Stimulated activated CD8-positive, alpha-beta memory T cell treated with anti-CD3 and anti-CD28 coated beads, Interleukin-15, amount 100 ng/mL, for 24 hours (primary cell): ENCODE data around the gene GABRG2.

Source experiments
- DNase-seq: peaks from one replicate; pipeline ENCODE4 v3.0.0-alpha.2; 2020; ENCODE audit warnings: low read depth

The GABRG2 gene

GRCh38 chr5:162193012-162193411 is 125.4 kb downstream of the GABRG2 start:
- no peak for DNase-seq

GRCh38 chr5:162196351-162196750 is 128.8 kb downstream of the GABRG2 start:
- DNase-seq, result no peak

- DNase-seq, result no peak
These were observed 134.8 kb downstream of the GABRG2 start for GRCh38 chr5:162202285-162202880.
